Measurements from ENCODE around the gene DCST1.

DCST1 gene

DNA sequence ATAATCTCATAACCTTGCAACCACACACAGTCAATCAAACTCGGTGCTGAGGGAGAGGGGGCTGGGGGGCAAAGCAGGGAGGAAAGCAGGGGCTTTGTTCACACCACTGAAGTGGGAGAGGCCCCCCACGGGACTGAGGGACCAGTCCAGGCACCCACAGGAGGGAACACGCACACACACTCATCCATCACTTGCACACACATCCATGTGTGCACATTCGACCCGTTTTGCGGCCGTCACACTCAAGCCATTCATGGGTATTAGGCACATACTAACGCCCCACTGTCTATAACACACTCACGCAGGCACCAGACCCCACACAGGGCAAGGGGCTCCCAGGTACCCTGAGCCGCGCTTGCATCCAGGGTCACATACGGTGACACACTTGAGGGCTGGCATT is 59.0 kb downstream of the DCST1 start:
- DNase-seq: no peak

DNA sequence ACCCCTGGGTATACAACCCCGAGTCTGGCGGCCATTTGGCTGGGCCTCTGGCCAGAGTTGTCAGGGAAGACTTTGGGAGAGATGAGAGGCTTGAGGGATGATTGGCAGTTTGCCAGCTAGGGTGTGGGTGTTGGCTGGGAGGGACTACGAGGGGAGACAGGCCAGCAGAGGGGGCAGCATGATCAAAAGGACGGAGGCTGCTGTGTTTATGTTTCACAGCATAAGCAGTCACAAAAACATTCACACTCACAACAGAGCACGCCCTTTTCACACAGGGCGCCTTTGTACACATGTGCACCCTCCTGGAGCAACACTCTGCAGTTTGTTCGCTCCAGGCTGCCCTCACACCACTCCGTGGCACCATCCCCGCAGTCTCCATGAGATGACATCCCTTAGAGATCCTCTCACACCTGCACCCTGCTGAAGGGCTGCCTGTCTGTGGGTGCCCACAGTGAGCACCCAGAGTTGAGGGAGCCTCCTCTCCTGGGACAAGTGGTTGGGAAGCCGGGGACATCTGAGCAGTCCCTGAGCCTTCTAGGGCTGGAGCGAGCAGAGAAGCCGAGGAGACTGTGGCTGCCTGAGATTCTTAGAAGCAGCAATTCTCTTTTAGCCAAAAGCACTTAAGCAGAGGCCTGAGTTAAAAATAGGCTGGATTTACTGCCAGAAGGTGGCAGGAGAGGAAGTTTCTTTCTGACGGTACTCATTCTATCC is 60.4 kb downstream of the DCST1 start:
- DNase-seq: no peak

DNA sequence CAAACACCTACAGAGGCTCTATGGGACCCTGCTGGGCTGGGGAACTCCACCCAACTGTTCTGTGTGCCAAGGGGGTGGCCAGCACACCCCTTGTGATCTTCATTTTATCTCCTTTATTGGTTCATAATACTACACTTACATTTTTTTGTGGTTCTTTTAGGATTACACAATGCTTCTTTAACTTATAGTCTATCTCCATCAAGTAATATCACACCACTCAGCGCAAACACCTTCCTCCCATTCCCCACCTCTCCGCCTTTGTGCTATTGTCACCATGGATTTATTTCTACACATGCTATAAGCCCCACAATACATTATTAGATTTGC is 61.0 kb downstream of the DCST1 start:
- DNase-seq: no peak

DNA sequence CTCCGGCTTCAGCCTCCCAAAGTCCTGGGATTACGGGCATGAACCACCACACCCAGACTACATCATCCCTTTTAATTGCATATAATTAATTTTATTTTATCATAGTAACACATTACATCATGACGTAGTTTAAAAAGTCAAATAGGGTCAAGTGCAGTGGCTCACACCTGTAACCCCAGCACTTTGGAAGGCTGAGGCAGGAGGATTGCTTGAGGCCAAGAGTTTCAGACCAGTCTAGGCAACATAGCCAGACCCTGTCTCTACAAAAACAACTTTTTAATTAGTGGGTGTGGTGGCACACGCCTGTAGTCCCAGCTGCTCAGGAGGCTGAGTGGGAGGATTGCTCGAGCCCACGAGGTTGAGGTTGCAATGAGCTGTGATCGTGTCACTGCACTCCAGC is 65.7 kb downstream of the DCST1 start:
- DNase-seq: no peak
